ENCODE data around the gene CCDC127.

GRCh38 chr5:188488-189481 lies 29.2 kb downstream of the CCDC127 start:
- TF ChIP-seq CTCF (IDR thresholded peaks at IDR 0.05; ENCODE audit: low read depth, low read length, missing input control) (peak; percentile 94), EGR1 (IDR thresholded peaks at IDR 0.05; ENCODE audit: low read depth in 2 of 2) (no peak), MAX (IDR thresholded peaks at IDR 0.05) (no peak), FOXA2 (IDR thresholded peaks at IDR 0.05) (no peak), TAF1 (conservative IDR thresholded peaks at IDR 0.05) (no peak), GABPA (IDR thresholded peaks at IDR 0.05 in 1 of 2, conservative IDR thresholded peaks at IDR 0.05 in 1 of 2) (no peak), YY1 (IDR thresholded peaks at IDR 0.05) (no peak), REST (IDR thresholded peaks at IDR 0.05) (no peak), SP1 (IDR thresholded peaks at IDR 0.05) (no peak), RAD21 (IDR thresholded peaks at IDR 0.05) (peak; percentile 81 to 91), JUND (IDR thresholded peaks at IDR 0.05) (no peak)
